GM21576 (cell line): Measurements from ENCODE around the gene ITPRIP.
A peak's percentile ranks its signal among the peaks of the same experiment; 100 is the strongest.

Source experiments
- ATAC-seq: cut with Tn5 transposase; IDR thresholded peaks from one replicate; pipeline ENCODE4 v1.9.1; 2021; ENCODE audit warnings: mild to moderate bottlenecking, moderate library complexity; ENCODE audit not compliant: unreplicated experiment

ITPRIP gene

GRCh38 chr10:104337985-104338735 lies at the start of gene ITPRIP:
Gene ITPRIP, minus strand, starts transcription at chr10:104338465. Its CDS starts 22,414 bp downstream, at chr10:104316051.
- peak; percentile 49 for ATAC-seq

GRCh38 chr10:104387130-104387888 lies 49.0 kb upstream of the ITPRIP start:
- peak; percentile 55 for ATAC-seq

- ATAC-seq: no peak
These were observed 42.1 kb upstream of the ITPRIP start for GRCh38 chr10:104380336-104380735.

GRCh38 chr10:104376784-104377300 lies 38.6 kb upstream of the ITPRIP start:
- no peak for ATAC-seq

- no peak for ATAC-seq
These were observed 36.3 kb upstream of the ITPRIP start for GRCh38 chr10:104374591-104374990.

GRCh38 chr10:104371753-104372152 lies 33.5 kb upstream of the ITPRIP start:
- no peak for ATAC-seq

- no peak for ATAC-seq
These were observed 30.1 kb upstream of the ITPRIP start for GRCh38 chr10:104368381-104368780.

GRCh38 chr10:104367904-104368303 lies 29.6 kb upstream of the ITPRIP start:
- no peak for ATAC-seq

- no peak for ATAC-seq
These were observed 21.5 kb upstream of the ITPRIP start for GRCh38 chr10:104359811-104360210.

GRCh38 chr10:104353325-104354048 lies 15.2 kb upstream of the ITPRIP start, which contains the start of gene CFAP58:
Gene CFAP58, plus strand, starts transcription at chr10:104353833. Its CDS starts 65 bp downstream, at chr10:104353898.
- peak; percentile 61 for ATAC-seq

GRCh38 chr10:104351919-104352318 lies 13.7 kb upstream of the ITPRIP start:
- no peak for ATAC-seq

- no peak for ATAC-seq
These were observed 12.9 kb upstream of the ITPRIP start for GRCh38 chr10:104351061-104351702.

- peak; percentile 39 for ATAC-seq
These were observed 11.9 kb upstream of the ITPRIP start for GRCh38 chr10:104350127-104350635.

- peak; percentile 64 for ATAC-seq
These were observed 11.4 kb upstream of the ITPRIP start for GRCh38 chr10:104349623-104350126.

GRCh38 chr10:104348601-104349000 lies 10.3 kb upstream of the ITPRIP start:
- no peak for ATAC-seq

GRCh38 chr10:104347295-104348045 lies 9.2 kb upstream of the ITPRIP start:
- ATAC-seq: no peak

- ATAC-seq: no peak
These were observed 7.7 kb upstream of the ITPRIP start for GRCh38 chr10:104345941-104346340.

GRCh38 chr10:104345515-104345914 lies 7.2 kb upstream of the ITPRIP start:
- no peak for ATAC-seq

- no peak for ATAC-seq
These were observed 6.0 kb upstream of the ITPRIP start for GRCh38 chr10:104344219-104344618.
